ENCODE measurements around the gene MRPS7. TPM values are rescaled to one million over a fixed set of nuclear protein-coding genes. Genes with fewer than 3 reads are reported as not detected.

MRPS7 gene
- total RNA-seq: 10 to 100 TPM; 72.9 to 76.1 TPM

- intact Hi-C loops (cut with micrococcal nuclease): loop anchor here (1.0 to 10.0 kb wide), 9 partner anchors 9 to 227 kb away; partner anchors contain the start of genes GRB2, JPT1, NUP85 and SLC25A19
- no peaks in the 10 kb centered on the region for H3K9me3 Mint-ChIP-seq
- peak within 1 kb of the TSS; percentile 93 for H3K4me3 Mint-ChIP-seq
- peak; percentile 96 for DNase-seq
- peaks cover 49% of the 10 kb centered on the region for H3K4me1 Mint-ChIP-seq (ENCODE audit: low read depth)
- ChIA-PET CTCF (interaction anchor here (1.0 to 4.8 kb wide), 16 partner anchors 10 to 300 kb away, joined by 3 to 106 read pairs (median 7); partner anchors contain the start of genes GRB2, MIF4GD, NT5C and SLC25A19), POLR2A (interaction anchor here (0.7 to 4.0 kb wide), 22 partner anchors 9 to 249 kb away, joined by 3 to 80 read pairs (median 6); partner anchors contain the start of genes ARMC7, GRB2, MIF4GD and MRPL58)
- H3K27me3 Mint-ChIP-seq: no peaks in the 10 kb centered on the region
- H3K36me3 Mint-ChIP-seq: peaks cover 19% of the 10 kb centered on the region
- peak within 1 kb of the TSS; percentile 96 for H3K27ac Mint-ChIP-seq
These were observed at the start of gene MRPS7, which contains the start of gene GGA3 for GRCh38 chr17:75261336-75262111. Gene MRPS7 (plus strand): TSS chr17:75261879. CDS start chr17:75261901, 22 bp downstream. Gene GGA3 (minus strand): TSS chr17:75261606. CDS start chr17:75261587, 19 bp downstream.

GRCh38 chr17:75218131-75218530, 43.5 kb upstream of the MRPS7 start:
- DNase-seq: no peak
- H3K4me3 Mint-ChIP-seq: no peak overlapping the region
- no peaks in the 10 kb centered on the region for H3K27me3 Mint-ChIP-seq
- no peak overlapping the region for H3K27ac Mint-ChIP-seq
- intact Hi-C loops (cut with micrococcal nuclease): no loop called here
- CTCF ChIA-PET: interaction anchor here (0.8 to 1.7 kb wide), 4 partner anchors 17 to 87 kb away, joined by 3 to 7 read pairs (median 5); partner anchors contain the start of genes MIF4GD and NT5C
- peaks cover 47% of the 10 kb centered on the region for H3K36me3 Mint-ChIP-seq
- POLR2A ChIA-PET: no interaction called here
- H3K4me1 Mint-ChIP-seq (ENCODE audit: low read depth): no peaks in the 10 kb centered on the region
- H3K9me3 Mint-ChIP-seq: no peaks in the 10 kb centered on the region

- DNase-seq: no peak
- Mint-ChIP-seq H3K9me3 (no peaks in the 10 kb centered on the region), H3K27ac (no peak overlapping the region), H3K4me1 (ENCODE audit: low read depth) (no peaks in the 10 kb centered on the region), H3K36me3 (peaks cover 41% of the 10 kb centered on the region), H3K27me3 (no peaks in the 10 kb centered on the region), H3K4me3 (no peak overlapping the region)
- CTCF ChIA-PET: interaction anchor here (0.7 to 1.8 kb wide), 4 partner anchors 13 to 89 kb away, joined by 3 to 8 read pairs (median 4); no protein-coding TSS in a partner anchor
- intact Hi-C loops (cut with micrococcal nuclease): no loop called here
- POLR2A ChIA-PET: interaction anchor here (0.9 kb wide), 1 partner anchor 12 kb away, joined by 3 read pairs; no protein-coding TSS in a partner anchor
These were observed 41.9 kb upstream of the MRPS7 start for GRCh38 chr17:75219815-75220214.

- Mint-ChIP-seq H3K4me3 (no peak overlapping the region), H3K27ac (no peak overlapping the region), H3K27me3 (no peaks in the 10 kb centered on the region), H3K9me3 (no peaks in the 10 kb centered on the region), H3K4me1 (ENCODE audit: low read depth) (peaks cover 4% of the 10 kb centered on the region), H3K36me3 (peaks cover 38% of the 10 kb centered on the region)
- no peak for DNase-seq
- CTCF ChIA-PET: interaction anchor here (0.6 to 2.2 kb wide), 4 partner anchors 10 to 112 kb away, joined by 3 to 6 read pairs (median 3); no protein-coding TSS in a partner anchor
- POLR2A ChIA-PET: interaction anchor here (1.2 kb wide), 1 partner anchor 10 kb away, joined by 3 read pairs; no protein-coding TSS in a partner anchor
- intact Hi-C loops (cut with micrococcal nuclease): no loop called here
These were observed 36.7 kb upstream of the MRPS7 start for GRCh38 chr17:75225016-75225415.

GRCh38 chr17:75227729-75228128, 34.0 kb upstream of the MRPS7 start:
- no peak for DNase-seq
- Mint-ChIP-seq H3K4me3 (no peak overlapping the region), H3K36me3 (peaks cover 46% of the 10 kb centered on the region), H3K27me3 (no peaks in the 10 kb centered on the region), H3K4me1 (ENCODE audit: low read depth) (peaks cover 4% of the 10 kb centered on the region), H3K9me3 (no peaks in the 10 kb centered on the region), H3K27ac (no peak overlapping the region)
- ChIA-PET POLR2A (no interaction called here), CTCF (interaction anchor here (1.0 kb wide), 1 partner anchor 113 kb away, joined by 3 read pairs; no protein-coding TSS in a partner anchor)
- intact Hi-C loops (cut with micrococcal nuclease): no loop called here

GRCh38 chr17:75228305-75228704, 33.4 kb upstream of the MRPS7 start:
- ChIA-PET CTCF (interaction anchor here (1.0 to 1.2 kb wide), 2 partner anchors 10 to 114 kb away, joined by 3 to 5 read pairs; no protein-coding TSS in a partner anchor), POLR2A (interaction anchor here (2.2 kb wide), 1 partner anchor 23 kb away, joined by 7 read pairs; the partner anchor contains the start of gene NUP85)
- DNase-seq: no peak
- intact Hi-C loops (cut with micrococcal nuclease): no loop called here
- Mint-ChIP-seq H3K9me3 (no peaks in the 10 kb centered on the region), H3K4me3 (no peak overlapping the region), H3K27ac (peak overlapping the region; percentile 18), H3K4me1 (ENCODE audit: low read depth) (peaks cover 4% of the 10 kb centered on the region), H3K36me3 (peaks cover 49% of the 10 kb centered on the region), H3K27me3 (no peaks in the 10 kb centered on the region)

GRCh38 chr17:75228847-75229246, 32.8 kb upstream of the MRPS7 start:
- H3K27me3 Mint-ChIP-seq: no peaks in the 10 kb centered on the region

GRCh38 chr17:75231071-75231470, 30.6 kb upstream of the MRPS7 start:
- intact Hi-C loops (cut with micrococcal nuclease): no loop called here
- CTCF ChIA-PET: interaction anchor here (0.8 to 1.8 kb wide), 3 partner anchors 8 to 29 kb away, joined by 3 to 12 read pairs (median 5); no protein-coding TSS in a partner anchor
- Mint-ChIP-seq H3K36me3 (peaks cover 47% of the 10 kb centered on the region), H3K27ac (no peak overlapping the region), H3K9me3 (no peaks in the 10 kb centered on the region), H3K27me3 (no peaks in the 10 kb centered on the region), H3K4me1 (ENCODE audit: low read depth) (no peaks in the 10 kb centered on the region), H3K4me3 (no peak overlapping the region)
- POLR2A ChIA-PET: interaction anchor here (0.6 to 1.3 kb wide), 2 partner anchors 11 to 244 kb away, joined by 3 to 5 read pairs; partner anchors contain the start of gene CDR2L
- DNase-seq: no peak

More at GRCh38 chr17:75228847-75229246, 32.8 kb upstream of the MRPS7 start:
- no peak overlapping the region for H3K27ac Mint-ChIP-seq
- H3K4me1 Mint-ChIP-seq (ENCODE audit: low read depth): peaks cover 4% of the 10 kb centered on the region
- H3K9me3 Mint-ChIP-seq: no peaks in the 10 kb centered on the region
- ChIA-PET CTCF (interaction anchor here (0.7 to 1.2 kb wide), 5 partner anchors 8 to 115 kb away, joined by 3 to 5 read pairs (median 3); no protein-coding TSS in a partner anchor), POLR2A (interaction anchor here (0.6 to 2.2 kb wide), 2 partner anchors 23 to 106 kb away, joined by 3 to 7 read pairs; partner anchors contain the start of gene NUP85)
- no peak overlapping the region for H3K4me3 Mint-ChIP-seq
- intact Hi-C loops (cut with micrococcal nuclease): no loop called here
- no peak for DNase-seq
- peaks cover 47% of the 10 kb centered on the region for H3K36me3 Mint-ChIP-seq

GRCh38 chr17:75231741-75232464, 29.8 kb upstream of the MRPS7 start:
- Mint-ChIP-seq H3K27me3 (no peaks in the 10 kb centered on the region), H3K4me3 (no peak overlapping the region), H3K9me3 (no peaks in the 10 kb centered on the region), H3K27ac (no peak overlapping the region), H3K4me1 (ENCODE audit: low read depth) (no peaks in the 10 kb centered on the region), H3K36me3 (peaks cover 48% of the 10 kb centered on the region)
- ChIA-PET POLR2A (interaction anchor here (1.3 kb wide), 1 partner anchor 12 kb away, joined by 3 read pairs; no protein-coding TSS in a partner anchor), CTCF (interaction anchor here (1.0 to 1.8 kb wide), 2 partner anchors 8 to 9 kb away, joined by 3 to 5 read pairs; no protein-coding TSS in a partner anchor)
- no peak for DNase-seq
- intact Hi-C loops (cut with micrococcal nuclease): no loop called here

GRCh38 chr17:75232786-75233185, 28.9 kb upstream of the MRPS7 start:
- no peaks in the 10 kb centered on the region for H3K9me3 Mint-ChIP-seq
- CTCF ChIA-PET: no interaction called here
- no peak for DNase-seq
- H3K4me3 Mint-ChIP-seq: no peak overlapping the region
- no peak overlapping the region for H3K27ac Mint-ChIP-seq
- peaks cover 50% of the 10 kb centered on the region for H3K36me3 Mint-ChIP-seq
- intact Hi-C loops (cut with micrococcal nuclease): no loop called here
- H3K27me3 Mint-ChIP-seq: no peaks in the 10 kb centered on the region
- POLR2A ChIA-PET: no interaction called here
- H3K4me1 Mint-ChIP-seq (ENCODE audit: low read depth): no peaks in the 10 kb centered on the region
